Activated naive CD4-positive, alpha-beta T cell (primary cell): Measurements from ENCODE around the gene RBP3.
"Not testable (repeated sequence)": the region's sequence is repeated elsewhere in the genome, so short reads cannot be mapped to it uniquely, and the experiment has no call there.

Experiments used
- DNase-seq, 4 experiments: peaks; one replicate each; lab custom pipeline; 2025; lab: John Stamatoyannopoulos, UW

The RBP3 gene

GRCh38 chr10:47374611-47375536 is 26.7 kb downstream of the RBP3 start:
- DNase-seq: no peak

- no peak for DNase-seq
These were observed 28.5 kb downstream of the RBP3 start for GRCh38 chr10:47376522-47377220.

GRCh38 chr10:47378183-47378510 is 30.0 kb downstream of the RBP3 start:
- DNase-seq: no peak

GRCh38 chr10:47378606-47379444 is 30.7 kb downstream of the RBP3 start:
- DNase-seq: no peak

GRCh38 chr10:47379445-47379785 is 31.3 kb downstream of the RBP3 start:
- no peak for DNase-seq

- no peak for DNase-seq
These were observed 31.7 kb downstream of the RBP3 start for GRCh38 chr10:47379901-47380300.

GRCh38 chr10:47380341-47381102 is 32.4 kb downstream of the RBP3 start:
- DNase-seq: no peak

- no peak for DNase-seq
These were observed 32.9 kb downstream of the RBP3 start for GRCh38 chr10:47381103-47381395.

GRCh38 chr10:47381427-47382379 is 33.5 kb downstream of the RBP3 start:
- no peak for DNase-seq

GRCh38 chr10:47383261-47384147 is 35.3 kb downstream of the RBP3 start:
- DNase-seq: no peak

- DNase-seq: peak; percentile 16 to 71 (median 31)
These were observed 36.2 kb downstream of the RBP3 start, which contains the start of gene ZNF488 for GRCh38 chr10:47384148-47384921. Gene ZNF488, minus strand, starts transcription at chr10:47384293. Its CDS starts 15,464 bp downstream, at chr10:47368829.

GRCh38 chr10:47386104-47386503 is 37.9 kb downstream of the RBP3 start:
- not testable (repeated sequence) for DNase-seq

GRCh38 chr10:47388879-47389278 is 40.7 kb downstream of the RBP3 start:
- no peak for DNase-seq

GRCh38 chr10:47389619-47390018 is 41.5 kb downstream of the RBP3 start:
- DNase-seq: no peak

GRCh38 chr10:47396311-47396717 is 48.2 kb downstream of the RBP3 start:
- no peak for DNase-seq

GRCh38 chr10:47397256-47397655 is 49.1 kb downstream of the RBP3 start:
- DNase-seq: no peak

- DNase-seq: no peak
These were observed 52.1 kb downstream of the RBP3 start for GRCh38 chr10:47400251-47400650.

- no peak for DNase-seq
These were observed 52.6 kb downstream of the RBP3 start for GRCh38 chr10:47400786-47401185.

GRCh38 chr10:47401210-47401609 is 53.0 kb downstream of the RBP3 start:
- no peak for DNase-seq
